Cardiac muscle cell (in vitro differentiated cells and primary cell): ENCODE measurements around the gene CELF2. TPM values are rescaled to one million over a fixed set of nuclear protein-coding genes. Genes with fewer than 3 reads are reported as not detected.

ENCODE experiments used
- DNase-seq, 2 donors: peaks; one replicate each; pipeline versions ENCODE4 v3.0.0 to v3.0.0-alpha.2; 2010 to 2017; ENCODE audit warnings: low read depth in 1 of 2, low spot score in 1 of 2
- H3K27ac ChIP-seq: fragments of 200-600 bp; sonication (generic); 2 replicates; pipeline ENCODE4 v1.5.1; 2016
- H3K27me3 ChIP-seq: fragments of 200-600 bp; sonication (generic); 2 replicates; pipeline ENCODE4 v1.6.0; 2016; ENCODE audit warnings: control low read depth
- H3K36me3 ChIP-seq: fragments of 200-600 bp; sonication (generic); 2 replicates; pipeline ENCODE4 v1.5.1; 2016; ENCODE audit warnings: control low read depth
- H3K4me1 ChIP-seq: fragments of 200-600 bp; sonication (generic); 2 replicates; pipeline ENCODE4 v1.8.1; 2017; ENCODE audit warnings: low read depth, mild to moderate bottlenecking, mixed run types
- H3K4me3 ChIP-seq: fragments of 200-600 bp; sonication (generic); 2 replicates; pipeline ENCODE4 v1.5.1; 2016; ENCODE audit warnings: mild to moderate bottlenecking
- H3K9me3 ChIP-seq: fragments of 200-600 bp; sonication (generic); 2 replicates; pipeline ENCODE4 v1.5.1; 2017; ENCODE audit warnings: low read depth, mild to moderate bottlenecking, control low read depth
- polyA plus RNA-seq: library from polyadenylated mRNA; unstranded; fragments of >200 nt; fragmentation: Nextera tagmentation; extraction: Ambion mirVana; gene quantifications from 2 replicates; pipeline ENCODE4 v1.2.1, GENCODE V29; 2016
- total RNA-seq: library from RNA; depleted of rRNA; stranded (reverse); fragments of >200 nt; gene quantifications from 2 replicates; pipeline ENCODE4 v1.2.3, GENCODE V29; 2016
- TF ChIP-seq, protein P1 (sequence below): IDR thresholded peaks from 2 replicates; pipeline ENCODE4 v1.5.1; 2012; ENCODE audit warnings: low read depth, mild to moderate bottlenecking, low read length

The CELF2 gene
- total and polyA plus RNA-seq, 2 experiments from 2014 or later, result 66.9 to 82.7 TPM

DNA sequence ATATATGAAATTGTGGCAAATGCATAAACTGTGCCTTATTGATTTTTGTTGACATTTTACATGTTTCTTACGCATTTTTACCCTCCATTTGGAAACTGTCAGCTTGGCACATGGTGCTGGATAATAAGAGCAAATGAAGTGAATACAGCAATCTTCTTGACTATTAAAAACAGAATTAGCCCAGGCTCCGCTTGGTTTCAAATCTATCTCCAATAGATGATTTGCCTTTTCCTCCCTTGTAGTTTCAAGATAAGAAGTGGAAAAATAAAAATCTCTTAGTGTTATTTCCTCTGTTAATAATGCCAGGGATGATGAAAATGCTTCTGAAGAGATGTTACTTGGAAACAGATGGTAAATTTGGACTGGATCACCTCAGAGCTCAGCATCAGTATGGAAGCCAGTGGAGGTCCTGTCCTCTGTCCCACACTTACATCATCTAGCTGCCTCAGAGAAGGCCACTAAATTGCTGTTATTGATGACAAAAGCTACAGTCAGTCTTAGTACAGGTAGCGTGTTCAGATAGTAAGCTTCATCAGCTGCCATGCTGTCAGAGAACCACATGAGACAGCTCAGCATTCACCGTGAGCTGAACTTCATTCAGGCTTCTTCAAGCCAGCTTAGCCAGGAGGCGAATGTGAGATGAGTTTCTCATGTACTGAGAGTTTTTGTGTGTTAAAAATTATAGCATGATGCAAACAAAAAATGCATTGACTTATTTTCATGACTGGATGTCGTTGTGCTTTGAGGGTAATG lies 246.8 kb downstream of the CELF2 start:
- TF ChIP-seq, protein P1, sequence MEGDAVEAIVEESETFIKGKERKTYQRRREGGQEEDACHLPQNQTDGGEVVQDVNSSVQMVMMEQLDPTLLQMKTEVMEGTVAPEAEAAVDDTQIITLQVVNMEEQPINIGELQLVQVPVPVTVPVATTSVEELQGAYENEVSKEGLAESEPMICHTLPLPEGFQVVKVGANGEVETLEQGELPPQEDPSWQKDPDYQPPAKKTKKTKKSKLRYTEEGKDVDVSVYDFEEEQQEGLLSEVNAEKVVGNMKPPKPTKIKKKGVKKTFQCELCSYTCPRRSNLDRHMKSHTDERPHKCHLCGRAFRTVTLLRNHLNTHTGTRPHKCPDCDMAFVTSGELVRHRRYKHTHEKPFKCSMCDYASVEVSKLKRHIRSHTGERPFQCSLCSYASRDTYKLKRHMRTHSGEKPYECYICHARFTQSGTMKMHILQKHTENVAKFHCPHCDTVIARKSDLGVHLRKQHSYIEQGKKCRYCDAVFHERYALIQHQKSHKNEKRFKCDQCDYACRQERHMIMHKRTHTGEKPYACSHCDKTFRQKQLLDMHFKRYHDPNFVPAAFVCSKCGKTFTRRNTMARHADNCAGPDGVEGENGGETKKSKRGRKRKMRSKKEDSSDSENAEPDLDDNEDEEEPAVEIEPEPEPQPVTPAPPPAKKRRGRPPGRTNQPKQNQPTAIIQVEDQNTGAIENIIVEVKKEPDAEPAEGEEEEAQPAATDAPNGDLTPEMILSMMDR, result no peak
- DNase-seq, result no peak
- Histone ChIP-seq H3K36me3 (no peaks in the 10 kb centered on the region), H3K4me1 (peaks cover 23% of the 10 kb centered on the region), H3K27ac (peak overlapping the region; percentile 2), H3K9me3 (no peaks in the 10 kb centered on the region), H3K27me3 (no peaks in the 10 kb centered on the region), H3K4me3 (no peak overlapping the region)

DNA sequence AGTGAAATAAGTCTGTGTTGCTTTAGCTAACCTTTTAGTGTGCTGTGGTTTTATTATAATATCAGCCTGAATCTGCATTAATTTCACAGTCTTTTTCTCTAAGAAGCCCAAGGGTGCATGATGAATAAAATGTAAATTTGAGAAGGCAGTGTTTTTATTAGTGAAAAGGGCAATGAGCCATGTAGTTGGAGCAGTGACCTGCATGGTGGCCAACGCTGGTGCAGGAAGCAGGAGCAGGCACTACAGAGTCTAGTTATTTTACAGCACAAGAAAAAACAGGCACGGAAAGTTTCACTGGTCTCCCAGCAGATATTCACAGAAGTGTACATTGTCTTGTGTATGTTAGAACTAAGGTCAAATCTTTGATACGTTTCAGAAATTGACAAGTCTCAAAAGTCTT lies 247.8 kb downstream of the CELF2 start:
- DNase-seq, result no peak
- no peaks in the 10 kb centered on the region for H3K9me3 ChIP-seq
- H3K27ac ChIP-seq, result no peak overlapping the region
- H3K36me3 ChIP-seq, result no peaks in the 10 kb centered on the region
- TF ChIP-seq, protein P1, result no peak
- H3K4me1 ChIP-seq, result peaks cover 32% of the 10 kb centered on the region
- H3K4me3 ChIP-seq, result no peak overlapping the region
- no peaks in the 10 kb centered on the region for H3K27me3 ChIP-seq

DNA sequence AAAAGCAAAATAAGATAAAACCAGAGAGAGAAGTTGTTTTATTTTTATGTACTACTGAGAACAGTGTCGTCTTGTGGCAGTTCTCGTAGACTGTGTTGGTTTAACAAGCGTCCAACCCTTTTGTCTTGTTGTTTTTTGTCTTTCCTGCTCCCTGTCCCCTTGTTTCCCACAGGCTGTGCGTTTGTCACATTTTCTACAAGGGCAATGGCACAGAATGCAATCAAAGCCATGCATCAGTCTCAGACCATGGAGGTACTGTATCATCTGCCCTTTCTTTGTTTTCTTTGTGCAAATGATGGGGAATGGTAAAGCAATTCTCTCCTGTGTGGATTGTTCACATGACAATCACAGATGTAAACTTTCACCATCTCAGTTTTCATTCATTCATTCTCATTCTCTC lies 248.8 kb downstream of the CELF2 start:
- H3K27me3 ChIP-seq, result no peaks in the 10 kb centered on the region
- no peak overlapping the region for H3K27ac ChIP-seq
- H3K4me1 ChIP-seq, result peaks cover 35% of the 10 kb centered on the region
- no peak for DNase-seq
- H3K9me3 ChIP-seq, result no peaks in the 10 kb centered on the region
- TF ChIP-seq, protein P1, result no peak
- no peaks in the 10 kb centered on the region for H3K36me3 ChIP-seq
- H3K4me3 ChIP-seq, result no peak overlapping the region

DNA sequence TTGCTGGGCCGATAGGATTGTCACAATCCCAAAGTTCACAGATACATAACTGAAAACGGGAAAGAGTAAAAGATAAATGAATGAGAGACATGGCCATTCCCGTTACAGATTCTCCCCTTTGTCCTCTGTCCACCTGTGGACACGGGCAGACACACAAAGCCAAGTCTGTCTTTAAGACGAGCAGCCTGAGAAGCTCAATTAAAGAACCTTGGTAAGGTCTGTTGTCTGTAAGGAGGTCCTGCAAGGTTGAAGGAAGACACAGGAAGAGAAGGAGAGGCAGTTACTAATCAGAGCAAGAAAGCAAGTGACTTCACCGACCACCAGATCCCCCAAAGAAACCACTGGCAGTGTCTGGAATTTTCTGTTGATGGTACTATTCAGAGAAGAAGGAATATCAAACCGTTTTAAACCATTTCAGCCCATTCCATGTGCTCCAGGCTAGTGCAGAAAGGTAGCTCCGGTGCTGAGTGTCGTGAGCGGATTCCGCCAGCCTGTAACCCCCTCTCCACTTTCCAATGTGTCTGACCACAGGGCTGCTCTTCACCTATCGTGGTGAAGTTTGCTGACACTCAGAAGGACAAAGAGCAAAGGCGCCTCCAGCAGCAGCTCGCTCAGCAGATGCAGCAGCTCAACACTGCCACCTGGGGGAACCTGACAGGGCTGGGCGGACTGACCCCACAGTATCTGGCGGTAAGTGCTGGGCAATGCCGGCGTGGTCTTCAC lies 252.6 kb downstream of the CELF2 start:
- H3K9me3 ChIP-seq, result no peaks in the 10 kb centered on the region
- H3K36me3 ChIP-seq, result peaks cover 11% of the 10 kb centered on the region
- no peak overlapping the region for H3K4me3 ChIP-seq
- TF ChIP-seq, protein P1, result peak; percentile 96
- DNase-seq, result peak; percentile 80 to 95
- peaks cover 19% of the 10 kb centered on the region for H3K4me1 ChIP-seq
- no peaks in the 10 kb centered on the region for H3K27me3 ChIP-seq
- H3K27ac ChIP-seq, result no peak overlapping the region

DNA sequence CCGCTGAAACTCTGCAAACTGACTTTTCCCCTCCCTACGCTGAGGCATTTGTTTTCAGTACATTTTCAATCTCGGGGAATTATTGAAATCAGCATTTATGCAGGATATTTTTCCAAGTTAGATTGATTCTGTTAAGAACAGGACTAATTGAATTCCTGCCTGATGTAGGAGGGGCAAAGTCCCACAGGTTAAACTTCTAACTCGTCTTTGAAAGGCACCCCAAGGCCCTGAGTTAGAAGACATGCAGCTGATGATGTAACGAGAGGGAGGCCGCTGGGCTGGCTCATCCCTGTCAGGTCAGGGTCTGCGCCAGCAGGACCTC lies 253.1 kb downstream of the CELF2 start:
- DNase-seq, result no peak
- Histone ChIP-seq H3K27me3 (no peaks in the 10 kb centered on the region), H3K4me3 (no peak overlapping the region), H3K4me1 (peaks cover 19% of the 10 kb centered on the region), H3K27ac (no peak overlapping the region), H3K36me3 (peaks cover 11% of the 10 kb centered on the region), H3K9me3 (no peaks in the 10 kb centered on the region)
- TF ChIP-seq, protein P1, result no peak
